Vagina (tissue), 2 donors: Measurements from ENCODE around the gene ATP2B2. TPM values are rescaled to one million over a fixed set of nuclear protein-coding genes. Genes with fewer than 3 reads are reported as not detected.

ENCODE experiments used
- DNase-seq, 2 donors: peaks; one replicate each; pipeline ENCODE4 v3.0.0-alpha.2; 2017; ENCODE audit errors: extremely low spot score in 2 of 2
- H3K27ac ChIP-seq: fragments of 200-600 bp; sonication (generic); one replicate; pipeline ENCODE4 v1.5.1; 2019
- H3K27me3 ChIP-seq: fragments of 200-600 bp; sonication (generic); one replicate; pipeline ENCODE4 v1.5.1; 2019
- H3K36me3 ChIP-seq, 2 donors: fragments of 200-600 bp; sonication (generic); one replicate each; pipeline ENCODE4 v1.5.1; 2017 to 2019
- H3K4me1 ChIP-seq: fragments of 200-600 bp; sonication (generic); one replicate; pipeline ENCODE4 v1.5.1; 2019
- H3K4me3 ChIP-seq, 2 donors: fragments of 200-600 bp; sonication (generic); 1 replicate in 1 of 2; 2 replicates in 1 of 2; pipeline ENCODE4 v1.5.1; 2016 to 2019
- H3K9me3 ChIP-seq: fragments of 200-600 bp; sonication (generic); one replicate; pipeline ENCODE4 v1.5.1; 2019
- POLR2A ChIP-seq, 2 donors: fragments of 450-650 bp; IDR thresholded peaks; one replicate each; pipeline ENCODE4 v1.6.1; 2017; ENCODE audit warnings: antibody characterized with exemption in 2 of 2, mild to moderate bottlenecking in 2 of 2, moderate library complexity in 2 of 2
- POLR2AphosphoS5 ChIP-seq, 2 donors: sonication (generic); formaldehyde crosslinking; IDR thresholded peaks; one replicate each; pipeline ENCODE4 v1.9.0; 2017; ENCODE audit warnings: antibody characterized with exemption in 2 of 2, mild to moderate bottlenecking in 2 of 2, low read depth in 1 of 2; ENCODE audit not compliant: insufficient read depth in 1 of 2
- intact Hi-C: fragments of 100-400 bp; cut with DNase I; formaldehyde crosslinking; loops from one replicate; pipeline ENCODE4 v1.15.1; 2023
- total RNA-seq: library from RNA; depleted of rRNA; stranded (reverse); fragments of >200 nt; gene quantifications from one replicate; pipeline ENCODE4 v1.2.3, GENCODE V29; 2016
- TF ChIP-seq, protein P1 (sequence below), 3 experiments: fragments of 450-650 bp in 2 of 3; fragments of 200-600 bp in 1 of 3; sonication (generic) in 1 of 3; IDR thresholded peaks; one replicate each; pipeline ENCODE4 v1.5.1; 2017 to 2019; ENCODE audit warnings: antibody characterized with exemption in 3 of 3, mild to moderate bottlenecking in 2 of 3, moderate library complexity in 2 of 3

ATP2B2 gene
- total RNA-seq, 1 donor from 2014 or later, result 0.25 TPM

DNA sequence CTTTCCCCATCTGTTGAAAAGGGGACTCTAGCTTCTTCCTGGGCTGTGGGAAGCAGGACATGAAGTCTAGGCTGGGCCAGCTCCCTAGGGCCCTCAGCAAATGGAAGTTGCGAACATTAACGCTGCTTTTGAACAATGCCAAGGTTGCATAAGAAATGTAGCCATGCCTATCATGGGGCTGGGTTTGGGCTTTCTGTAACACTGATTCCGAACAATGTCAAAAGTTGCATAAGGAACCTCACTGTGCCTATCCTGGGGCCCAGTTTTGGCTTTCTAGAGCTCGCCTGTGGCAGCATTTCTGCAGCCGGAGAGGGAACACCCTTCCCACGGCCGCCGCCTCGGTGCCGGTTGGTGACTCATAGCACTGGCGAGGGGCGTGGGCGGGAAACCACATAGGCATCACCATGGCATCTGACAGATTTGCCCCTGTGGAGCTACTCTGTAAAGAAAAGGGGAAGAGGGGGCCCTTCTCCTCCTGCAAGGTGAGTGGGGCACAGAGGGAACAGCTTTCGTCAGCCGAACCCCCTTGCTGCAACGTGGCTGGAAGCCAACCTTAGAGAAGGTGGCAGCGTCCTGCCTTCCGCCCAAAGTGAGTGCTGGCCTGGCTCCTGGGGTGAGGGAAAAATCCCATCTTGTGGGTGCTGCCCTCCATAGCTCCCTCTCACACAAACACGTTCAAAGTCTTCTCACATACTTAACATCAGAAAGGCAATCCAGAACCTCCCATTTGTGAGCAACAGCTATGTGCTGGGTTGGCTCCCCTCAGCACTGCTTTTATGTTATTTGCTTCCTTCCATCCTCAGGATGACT lies 46.6 kb upstream of the ATP2B2 start:
- Histone ChIP-seq H3K4me1 (no peaks in the 10 kb centered on the region), H3K9me3 (no peaks in the 10 kb centered on the region), H3K36me3 (no peaks in the 10 kb centered on the region), H3K27ac (no peak overlapping the region), H3K4me3 (no peak overlapping the region), H3K27me3 (no peaks in the 10 kb centered on the region)
- intact Hi-C loops, result no loop called here
- peak in 1 of 2 donors; percentile 88 for DNase-seq
- TF ChIP-seq, protein P1, sequence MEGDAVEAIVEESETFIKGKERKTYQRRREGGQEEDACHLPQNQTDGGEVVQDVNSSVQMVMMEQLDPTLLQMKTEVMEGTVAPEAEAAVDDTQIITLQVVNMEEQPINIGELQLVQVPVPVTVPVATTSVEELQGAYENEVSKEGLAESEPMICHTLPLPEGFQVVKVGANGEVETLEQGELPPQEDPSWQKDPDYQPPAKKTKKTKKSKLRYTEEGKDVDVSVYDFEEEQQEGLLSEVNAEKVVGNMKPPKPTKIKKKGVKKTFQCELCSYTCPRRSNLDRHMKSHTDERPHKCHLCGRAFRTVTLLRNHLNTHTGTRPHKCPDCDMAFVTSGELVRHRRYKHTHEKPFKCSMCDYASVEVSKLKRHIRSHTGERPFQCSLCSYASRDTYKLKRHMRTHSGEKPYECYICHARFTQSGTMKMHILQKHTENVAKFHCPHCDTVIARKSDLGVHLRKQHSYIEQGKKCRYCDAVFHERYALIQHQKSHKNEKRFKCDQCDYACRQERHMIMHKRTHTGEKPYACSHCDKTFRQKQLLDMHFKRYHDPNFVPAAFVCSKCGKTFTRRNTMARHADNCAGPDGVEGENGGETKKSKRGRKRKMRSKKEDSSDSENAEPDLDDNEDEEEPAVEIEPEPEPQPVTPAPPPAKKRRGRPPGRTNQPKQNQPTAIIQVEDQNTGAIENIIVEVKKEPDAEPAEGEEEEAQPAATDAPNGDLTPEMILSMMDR (IDR thresholded peaks at IDR 0.05), result no peak

DNA sequence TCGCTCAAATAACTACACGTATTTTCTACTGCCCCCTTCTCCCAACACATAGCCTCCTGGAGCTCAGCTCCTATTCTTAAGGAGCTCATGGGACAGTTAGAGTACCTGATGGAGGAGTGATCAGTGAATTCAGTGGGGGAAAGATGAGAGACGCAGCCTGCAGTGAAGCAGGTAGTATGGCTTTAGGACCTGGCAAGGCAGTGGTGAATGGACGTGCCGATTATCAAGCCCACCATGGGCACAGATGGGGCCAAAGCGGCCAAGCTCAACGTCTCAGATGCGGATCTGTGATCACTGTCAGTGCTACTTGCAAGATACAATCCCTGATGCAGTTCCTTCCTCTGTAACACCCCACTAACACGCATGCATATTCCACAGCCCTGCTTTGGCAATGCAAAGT lies 45.8 kb upstream of the ATP2B2 start:
- H3K4me3 ChIP-seq, result no peak overlapping the region
- H3K27me3 ChIP-seq, result no peaks in the 10 kb centered on the region
- intact Hi-C loops, result no loop called here
- H3K27ac ChIP-seq, result no peak overlapping the region
- no peaks in the 10 kb centered on the region for H3K4me1 ChIP-seq
- TF ChIP-seq POLR2AphosphoS5 (IDR thresholded peaks at IDR 0.05; ENCODE audit: insufficient read depth in 1 of 2, low read depth in 1 of 2) (no peak), POLR2A (IDR thresholded peaks at IDR 0.05) (no peak)
- DNase-seq, result peak in 1 of 2 donors; percentile 64
- H3K9me3 ChIP-seq, result no peaks in the 10 kb centered on the region
- H3K36me3 ChIP-seq, result no peaks in the 10 kb centered on the region

DNA sequence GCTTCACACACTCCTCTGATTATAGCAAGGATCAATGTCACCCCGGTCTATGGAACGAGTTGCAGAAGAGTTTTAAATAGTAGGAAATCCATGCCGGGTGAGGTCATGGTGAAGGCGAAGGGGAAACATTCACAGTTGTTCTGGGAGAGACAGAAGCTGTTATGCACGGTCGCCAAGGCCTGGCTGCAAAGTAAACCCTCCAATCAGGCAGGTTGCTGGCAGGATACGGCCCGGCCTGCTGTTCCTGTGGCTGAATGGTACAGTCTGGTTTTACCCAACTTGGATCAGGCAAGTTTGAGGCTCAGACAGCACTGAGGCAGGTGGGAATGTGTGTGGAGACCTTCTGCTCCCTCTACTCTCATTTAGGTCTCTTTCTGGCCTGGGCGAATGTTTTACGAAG lies 45.3 kb upstream of the ATP2B2 start:
- Histone ChIP-seq H3K36me3 (no peaks in the 10 kb centered on the region), H3K4me3 (no peak overlapping the region), H3K4me1 (no peaks in the 10 kb centered on the region), H3K9me3 (no peaks in the 10 kb centered on the region), H3K27me3 (no peaks in the 10 kb centered on the region), H3K27ac (no peak overlapping the region)
- TF ChIP-seq POLR2A (IDR thresholded peaks at IDR 0.05) (no peak), POLR2AphosphoS5 (IDR thresholded peaks at IDR 0.05; ENCODE audit: insufficient read depth in 1 of 2, low read depth in 1 of 2) (no peak)
- TF ChIP-seq, protein P1 (IDR thresholded peaks at IDR 0.05), result no peak
- peak in 1 of 2 donors; percentile 58 for DNase-seq
- intact Hi-C loops, result no loop called here

DNA sequence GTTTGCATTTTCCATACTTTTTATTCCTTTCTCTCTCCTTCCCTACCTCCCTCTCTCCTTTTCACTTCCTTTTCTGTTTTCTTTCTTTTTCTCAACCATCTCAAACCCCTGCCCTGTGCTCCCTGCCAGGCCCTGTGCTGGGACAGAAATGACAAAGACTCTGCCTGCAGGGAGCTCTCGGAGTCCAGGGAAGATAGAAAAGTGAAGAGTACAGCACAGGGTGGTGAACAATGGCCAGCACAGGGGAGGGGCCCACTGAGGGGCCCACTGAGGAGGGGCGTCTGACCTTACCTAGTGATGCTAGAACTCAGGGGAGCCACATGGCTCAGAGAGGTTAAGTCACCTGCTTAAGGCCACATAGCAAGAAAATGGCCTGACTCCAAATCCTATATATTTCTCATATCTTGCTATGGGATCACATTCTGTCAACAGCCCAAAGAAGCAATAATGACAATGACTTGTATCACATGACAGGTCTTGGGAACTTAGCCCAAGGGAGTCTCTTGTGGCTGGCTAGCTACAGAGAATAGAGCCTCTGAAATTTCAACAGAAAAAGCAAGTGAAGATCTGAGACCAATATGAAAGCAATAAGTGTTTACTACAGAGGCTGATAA lies 44.3 kb upstream of the ATP2B2 start:
- Histone ChIP-seq H3K4me3 (no peak overlapping the region), H3K4me1 (no peaks in the 10 kb centered on the region), H3K9me3 (no peaks in the 10 kb centered on the region), H3K27ac (no peak overlapping the region), H3K36me3 (no peaks in the 10 kb centered on the region), H3K27me3 (no peaks in the 10 kb centered on the region)
- TF ChIP-seq POLR2A (IDR thresholded peaks at IDR 0.05) (no peak), POLR2AphosphoS5 (IDR thresholded peaks at IDR 0.05; ENCODE audit: insufficient read depth in 1 of 2, low read depth in 1 of 2) (no peak)
- TF ChIP-seq, protein P1 (IDR thresholded peaks at IDR 0.05), result no peak
- peak in 1 of 2 donors; percentile 81 for DNase-seq
- intact Hi-C loops, result no loop called here

DNA sequence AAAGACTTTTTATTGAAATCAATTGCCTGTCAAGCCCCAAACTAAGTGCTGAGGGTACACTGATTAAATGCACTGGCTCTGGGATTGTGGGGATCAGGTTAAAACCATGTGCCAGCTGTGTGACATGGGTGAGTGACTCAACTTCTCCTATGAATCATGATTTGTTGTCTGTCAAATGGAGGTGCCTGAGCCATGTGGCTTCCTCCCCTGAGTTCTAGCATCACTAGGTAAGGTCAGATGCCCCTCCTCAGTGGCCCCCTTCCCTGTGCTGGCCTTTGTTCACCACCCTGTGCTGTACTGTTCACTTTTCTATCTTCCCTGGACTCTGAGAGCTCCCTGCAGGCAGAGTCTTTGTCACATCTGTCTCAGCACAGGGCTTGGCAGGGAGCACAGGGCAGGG lies 43.6 kb upstream of the ATP2B2 start:
- no peaks in the 10 kb centered on the region for H3K36me3 ChIP-seq
- DNase-seq, result peak in 1 of 2 donors; percentile 67
- no peak overlapping the region for H3K27ac ChIP-seq
- H3K4me3 ChIP-seq, result no peak overlapping the region
- no peaks in the 10 kb centered on the region for H3K9me3 ChIP-seq
- no peaks in the 10 kb centered on the region for H3K4me1 ChIP-seq
- H3K27me3 ChIP-seq, result no peaks in the 10 kb centered on the region
- intact Hi-C loops, result no loop called here
- TF ChIP-seq, protein P1 (IDR thresholded peaks at IDR 0.05), result no peak
- TF ChIP-seq POLR2A (IDR thresholded peaks at IDR 0.05) (no peak), POLR2AphosphoS5 (IDR thresholded peaks at IDR 0.05; ENCODE audit: insufficient read depth in 1 of 2, low read depth in 1 of 2) (no peak)
